C1 segment of cervical spinal cord (tissue), 14 donors: ENCODE results near the gene HOXA3.
A peak's percentile ranks its signal among the peaks of the same experiment; 100 is the strongest.

ENCODE experiments used
- DNase-seq, 14 donors: peaks; one replicate each; lab custom pipeline; 2025; lab: John Stamatoyannopoulos, UW

Gene HOXA3

DNA sequence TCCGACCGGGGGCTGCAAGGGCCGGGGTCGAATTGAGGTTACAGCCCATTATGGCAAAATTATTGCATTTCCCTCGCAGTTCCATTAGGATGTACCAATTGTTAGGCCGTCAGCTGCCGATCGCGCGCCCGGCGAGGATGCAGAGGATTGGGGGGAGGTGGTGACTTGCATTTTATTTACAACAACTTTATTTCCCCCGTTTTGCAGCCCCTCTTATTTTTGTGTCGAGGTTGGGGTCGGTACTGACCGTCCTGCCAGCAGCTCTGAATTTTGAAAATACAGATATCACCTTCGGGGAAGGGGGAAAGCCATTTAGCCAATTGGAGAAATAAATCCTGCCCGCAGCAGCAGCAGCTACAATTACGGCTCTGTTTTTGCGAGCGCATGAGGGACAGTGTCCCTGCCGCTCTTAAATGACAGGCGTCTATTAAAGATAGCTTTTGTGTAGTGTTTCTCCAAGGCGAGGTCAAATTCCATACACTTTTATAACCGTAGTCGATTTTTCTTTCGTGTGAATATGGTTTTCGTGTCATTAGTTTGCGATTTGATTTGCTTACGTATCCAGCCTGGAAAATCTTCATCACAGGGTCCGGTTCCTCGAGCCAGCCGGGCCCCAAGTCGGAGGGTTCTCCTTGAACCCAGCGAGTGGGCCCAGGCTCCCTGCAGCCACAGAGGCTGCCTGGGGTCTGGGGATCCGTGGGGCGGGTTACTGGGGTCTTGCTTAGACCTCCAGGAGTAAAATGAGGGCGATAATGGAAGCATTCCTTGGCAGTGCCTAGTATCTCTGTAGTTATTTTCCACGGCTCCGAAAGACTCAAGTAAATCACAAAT is 8.2 kb downstream of the HOXA3 start:
- DNase-seq: no peak

DNA sequence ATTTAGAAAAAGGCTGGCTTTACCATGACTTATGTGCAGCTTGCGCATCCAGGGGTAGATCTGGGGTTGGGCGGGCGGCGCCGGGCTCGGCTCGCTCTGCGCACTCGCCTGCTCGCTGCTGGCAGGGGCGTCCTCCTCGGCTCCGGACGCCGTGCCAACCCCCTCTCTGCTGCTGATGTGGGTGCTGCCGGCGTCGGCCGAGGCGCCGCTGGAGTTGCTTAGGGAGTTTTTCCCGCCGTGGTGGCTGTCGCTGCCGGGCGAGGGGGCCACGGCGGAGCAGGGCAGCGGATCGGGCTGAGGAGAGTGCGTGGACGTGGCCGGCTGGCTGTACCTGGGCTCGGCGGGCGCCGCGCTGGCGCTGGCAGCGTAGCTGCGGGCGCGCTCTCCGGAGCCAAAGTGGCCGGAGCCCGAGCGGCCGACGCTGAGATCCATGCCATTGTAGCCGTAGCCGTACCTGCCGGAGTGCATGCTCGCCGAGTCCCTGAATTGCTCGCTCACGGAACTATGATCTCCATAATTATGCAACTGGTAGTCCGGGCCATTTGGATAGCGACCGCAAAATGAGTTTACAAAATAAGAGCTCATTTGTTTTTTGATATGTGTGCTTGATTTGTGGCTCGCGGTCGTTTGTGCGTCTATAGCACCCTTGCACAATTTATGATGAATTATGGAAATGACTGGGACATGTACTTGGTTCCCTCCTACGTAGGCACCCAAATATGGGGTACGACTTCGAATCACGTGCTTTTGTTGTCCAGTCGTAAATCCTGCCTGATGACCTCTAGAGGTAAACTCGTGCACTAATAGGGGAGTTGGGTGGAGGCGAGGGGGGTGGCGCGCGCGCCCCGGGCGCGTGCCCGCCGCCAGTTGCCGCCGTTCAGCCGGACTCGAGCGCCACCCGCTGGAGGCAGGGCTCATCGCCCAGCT is 9.1 kb downstream of the HOXA3 start, which contains the start of gene HOXA5:
Gene HOXA5 (minus strand): TSS at position 659 of the 927 bp plus-strand sequence. CDS start 74 bp downstream, at position 585.
- DNase-seq: peak in 11 of 14 donors; percentile 23 to 90 (median 80)

DNA sequence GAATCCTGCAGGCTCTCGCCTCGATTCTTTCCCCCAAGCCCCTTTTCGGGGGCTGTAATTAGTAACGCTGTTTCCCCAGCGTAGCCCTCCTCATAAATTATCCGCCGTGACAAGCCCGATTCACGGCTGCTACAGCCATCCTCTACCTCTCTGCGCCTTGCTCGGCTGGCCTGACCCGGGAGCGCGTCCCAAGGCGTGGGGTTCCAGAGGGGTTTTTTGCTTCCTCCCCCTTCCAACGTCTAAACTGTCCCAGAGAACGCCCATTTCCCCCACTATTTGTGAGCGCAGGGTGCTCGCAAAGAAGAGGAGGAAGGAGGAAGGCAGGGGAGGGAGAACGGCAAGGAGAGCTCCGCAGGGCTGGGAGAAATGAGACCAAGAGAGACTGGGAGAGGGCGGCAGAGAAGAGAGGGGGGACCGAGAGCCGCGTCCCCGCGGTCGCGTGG is 9.8 kb downstream of the HOXA3 start:
- DNase-seq: no peak

DNA sequence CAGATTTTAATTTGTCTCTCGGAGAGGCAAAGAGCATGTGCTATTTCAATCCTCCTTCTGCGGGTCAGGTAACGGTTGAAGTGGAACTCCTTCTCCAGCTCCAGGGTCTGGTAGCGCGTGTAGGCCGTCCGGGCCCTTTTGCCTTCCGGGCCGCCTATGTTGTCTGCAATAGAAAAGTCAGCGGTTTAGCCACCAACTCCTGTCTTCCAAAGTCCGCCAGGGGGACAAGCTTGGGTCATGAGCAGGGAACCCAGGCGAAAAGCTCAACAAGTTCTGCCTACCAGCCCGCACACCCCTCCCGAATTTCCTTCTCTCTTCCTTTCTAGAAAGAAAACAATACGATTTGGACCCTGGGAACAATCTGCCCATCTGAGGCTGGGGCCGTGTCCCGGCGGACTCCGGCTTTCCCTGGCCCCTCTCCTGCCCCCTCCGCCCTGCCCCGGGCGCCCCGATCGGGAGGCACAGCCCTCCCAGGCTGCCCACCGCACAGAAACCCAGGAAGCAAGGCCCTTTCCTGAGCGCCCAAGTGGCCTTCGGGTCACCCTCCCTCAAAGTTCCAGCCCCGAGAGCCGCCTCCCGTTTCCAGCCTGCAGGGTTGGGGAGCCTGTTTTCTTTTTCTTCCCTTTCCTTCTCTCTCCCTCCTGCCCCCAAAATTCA is 10.3 kb downstream of the HOXA3 start:
- DNase-seq: no peak

DNA sequence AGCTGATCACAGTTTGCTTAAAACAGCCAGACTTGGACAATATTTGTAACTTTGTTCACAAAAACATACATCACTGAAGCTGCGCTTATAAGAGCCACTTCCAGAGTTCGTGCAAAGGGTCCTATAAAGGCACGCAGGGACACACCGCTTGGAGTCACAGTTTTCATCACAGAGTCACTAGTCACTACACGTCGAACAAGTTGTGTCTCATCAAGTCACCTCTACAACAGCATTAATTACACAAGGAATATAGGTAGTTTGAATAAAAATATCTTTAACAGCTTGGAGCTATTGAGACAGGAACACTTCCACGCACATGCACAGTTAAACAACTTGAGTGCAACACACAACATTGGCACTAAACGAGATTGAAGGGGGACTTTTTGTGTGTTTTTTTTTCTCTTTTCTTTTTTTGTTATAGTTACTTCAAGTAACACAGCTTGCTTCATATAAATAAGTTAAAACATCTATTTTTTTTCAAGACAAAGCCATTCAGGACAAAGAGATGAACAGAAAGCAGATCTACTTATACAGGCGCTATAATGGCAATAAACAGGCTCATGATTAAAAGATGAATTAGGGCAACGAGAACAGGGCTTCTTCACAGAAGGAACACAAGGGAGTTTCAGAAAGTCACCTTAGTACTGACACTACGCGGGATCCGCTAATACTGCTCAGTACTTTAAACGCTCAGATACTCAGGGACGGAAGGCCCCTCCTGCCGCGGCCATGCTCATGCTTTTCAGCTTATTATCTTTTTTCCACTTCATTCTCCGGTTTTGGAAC is 11.1 kb downstream of the HOXA3 start:
- no peak for DNase-seq

DNA sequence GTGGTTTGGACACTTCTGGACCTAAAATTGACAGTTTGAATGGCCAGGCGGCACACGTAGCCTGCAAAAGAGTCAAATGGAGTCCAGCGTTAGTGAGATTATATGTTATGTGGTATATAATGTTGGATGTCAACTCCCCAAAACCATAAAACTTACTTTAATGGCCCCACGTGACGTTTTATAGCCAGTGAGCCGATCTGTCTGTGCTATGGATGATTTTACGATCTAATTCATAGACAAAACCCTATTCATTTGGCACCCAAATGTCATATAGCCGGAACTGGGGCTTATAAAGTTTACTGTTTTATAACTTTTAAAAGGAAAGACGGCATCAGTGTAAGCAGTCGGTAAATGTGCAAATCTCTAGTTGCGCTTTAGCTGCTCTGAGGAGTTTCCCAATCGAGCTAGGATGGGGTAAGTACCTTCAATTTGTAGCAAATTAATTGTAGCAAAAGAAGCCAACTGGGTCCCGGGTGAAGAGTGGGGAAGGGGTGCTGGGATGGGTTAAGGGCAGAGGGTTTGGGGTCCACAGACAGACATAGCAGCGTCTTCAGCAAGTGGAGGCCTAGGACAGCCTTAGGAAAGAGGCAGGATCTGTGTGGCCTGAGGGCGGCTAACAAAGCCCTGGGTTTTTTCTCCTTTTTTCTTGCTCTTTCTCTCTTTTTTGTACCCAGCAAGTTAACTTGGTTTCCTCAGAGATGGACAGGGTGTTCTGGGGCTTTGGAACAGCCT is 12.1 kb downstream of the HOXA3 start:
- DNase-seq: no peak

DNA sequence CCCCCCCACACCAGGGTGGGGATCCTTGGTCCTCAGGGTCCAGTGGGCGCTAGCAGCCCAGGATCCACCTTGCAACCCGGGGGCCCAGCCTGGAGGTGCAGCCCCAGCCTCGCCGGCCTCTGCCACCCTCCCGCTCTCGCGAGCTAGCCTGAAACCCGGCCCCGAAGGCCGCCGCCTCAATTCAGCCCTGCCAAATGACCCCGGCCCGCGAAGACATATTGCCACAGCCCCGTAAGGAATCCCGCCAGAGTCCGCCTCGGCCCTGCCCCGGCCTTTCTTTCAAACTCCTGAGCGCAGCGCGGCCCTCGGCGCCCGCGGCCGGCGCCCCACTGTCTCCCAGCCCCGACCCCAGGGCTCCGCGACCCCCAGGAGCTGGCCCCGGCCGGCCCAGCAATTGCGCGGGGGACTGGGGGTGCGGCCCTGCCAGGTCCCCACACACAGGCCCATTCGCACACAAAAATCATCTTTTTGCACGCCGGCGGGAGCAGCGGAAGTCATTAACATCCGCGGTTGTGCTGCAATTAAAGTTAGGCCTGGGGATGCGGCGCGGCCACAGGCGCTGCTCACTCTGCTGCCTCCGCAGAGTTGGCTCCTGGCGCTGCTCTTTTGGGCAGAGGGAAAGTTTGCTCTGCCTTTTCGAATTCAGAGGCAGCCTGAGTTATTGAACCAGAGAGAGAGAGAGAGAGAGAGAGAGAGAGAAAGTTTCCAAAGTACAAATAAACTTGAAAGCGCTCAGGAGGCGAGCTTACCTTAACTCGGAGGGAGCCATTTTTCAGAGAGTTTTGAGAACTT is 12.9 kb downstream of the HOXA3 start:
- no peak for DNase-seq

DNA sequence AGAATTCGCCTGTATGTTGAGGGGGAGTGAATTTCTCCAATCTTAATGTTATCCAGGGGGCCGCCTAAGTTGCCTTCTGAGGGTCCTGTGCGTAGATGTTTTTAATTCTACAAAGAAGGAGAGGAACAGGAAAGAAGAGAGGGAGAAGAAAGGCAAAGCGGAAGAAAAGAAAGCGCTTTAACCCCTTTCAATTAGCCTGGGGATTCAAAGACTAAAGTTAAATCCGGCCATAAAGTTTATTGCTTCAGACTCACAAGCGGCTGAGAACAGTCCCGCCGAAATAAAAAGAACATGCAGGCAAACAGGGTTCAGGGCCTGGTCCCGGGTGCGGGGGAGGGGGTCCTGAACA is 13.4 kb downstream of the HOXA3 start:
- no peak for DNase-seq

DNA sequence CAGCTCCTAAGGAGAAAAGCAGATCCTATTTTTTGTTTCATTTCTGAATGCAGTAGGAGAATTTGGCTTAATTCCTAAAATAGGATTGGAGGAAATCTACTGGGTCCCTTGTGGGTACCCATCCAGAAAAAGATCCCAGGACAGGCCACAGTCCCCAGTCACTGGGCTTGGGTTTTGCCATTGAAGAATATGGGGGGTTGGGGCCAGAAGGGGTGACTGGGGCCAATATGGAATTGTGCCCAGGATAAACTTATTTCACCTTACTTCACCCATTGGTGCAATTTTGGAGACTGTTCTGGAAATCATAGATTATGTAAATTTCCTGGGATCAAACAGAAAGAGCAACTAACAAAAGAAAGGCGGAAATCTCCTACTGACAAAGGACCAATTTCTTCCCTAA is 13.9 kb downstream of the HOXA3 start:
- no peak for DNase-seq

DNA sequence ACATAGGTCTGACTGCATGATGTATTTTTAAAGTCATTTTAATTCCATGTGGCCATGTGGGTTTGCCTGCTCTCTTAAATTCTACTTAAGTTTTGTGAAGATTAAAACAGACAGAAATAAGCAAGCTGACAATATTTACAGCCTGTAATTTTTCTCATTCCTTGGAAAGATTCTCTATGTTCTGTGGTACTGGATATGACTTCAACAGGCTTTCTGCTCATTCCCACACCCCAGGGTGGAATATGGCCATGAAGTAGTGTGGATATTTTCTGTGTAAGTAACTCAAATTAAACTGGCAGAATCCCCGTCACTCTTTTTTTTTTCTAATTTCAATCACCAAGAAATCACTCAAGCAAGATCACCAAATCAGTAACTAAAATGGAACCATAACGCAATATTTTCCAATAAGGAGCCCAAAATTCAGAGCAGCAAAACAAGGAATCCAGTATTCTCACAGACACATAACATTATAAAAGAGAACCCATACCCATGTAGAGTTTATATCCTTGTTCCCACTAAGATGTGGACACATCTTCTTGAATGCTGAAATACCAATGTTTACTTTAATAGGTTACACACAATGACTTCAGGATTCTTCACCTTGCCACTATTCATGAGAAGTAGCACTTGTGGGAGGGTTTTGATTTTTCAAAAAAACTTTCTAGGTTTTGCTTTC is 14.6 kb downstream of the HOXA3 start:
- no peak for DNase-seq

DNA sequence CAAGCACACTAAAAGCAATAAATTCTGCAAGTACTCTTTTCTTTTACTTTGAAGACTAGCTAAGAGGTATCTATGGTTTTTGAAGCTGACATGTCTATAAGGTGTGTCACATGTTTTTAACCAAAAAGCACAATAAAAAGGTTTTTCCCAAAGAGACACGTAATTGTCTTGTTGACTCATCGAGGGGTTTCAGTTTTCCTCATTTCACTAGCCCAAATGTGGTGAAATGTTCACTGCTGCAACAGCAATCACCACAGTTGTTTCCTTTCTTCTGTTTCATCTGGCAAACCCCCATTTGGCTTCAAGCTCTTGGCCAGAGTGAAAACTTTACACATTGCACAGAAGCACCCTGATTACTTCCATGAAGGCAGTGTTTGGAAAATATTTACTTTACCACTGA is 18.0 kb downstream of the HOXA3 start:
- no peak for DNase-seq

DNA sequence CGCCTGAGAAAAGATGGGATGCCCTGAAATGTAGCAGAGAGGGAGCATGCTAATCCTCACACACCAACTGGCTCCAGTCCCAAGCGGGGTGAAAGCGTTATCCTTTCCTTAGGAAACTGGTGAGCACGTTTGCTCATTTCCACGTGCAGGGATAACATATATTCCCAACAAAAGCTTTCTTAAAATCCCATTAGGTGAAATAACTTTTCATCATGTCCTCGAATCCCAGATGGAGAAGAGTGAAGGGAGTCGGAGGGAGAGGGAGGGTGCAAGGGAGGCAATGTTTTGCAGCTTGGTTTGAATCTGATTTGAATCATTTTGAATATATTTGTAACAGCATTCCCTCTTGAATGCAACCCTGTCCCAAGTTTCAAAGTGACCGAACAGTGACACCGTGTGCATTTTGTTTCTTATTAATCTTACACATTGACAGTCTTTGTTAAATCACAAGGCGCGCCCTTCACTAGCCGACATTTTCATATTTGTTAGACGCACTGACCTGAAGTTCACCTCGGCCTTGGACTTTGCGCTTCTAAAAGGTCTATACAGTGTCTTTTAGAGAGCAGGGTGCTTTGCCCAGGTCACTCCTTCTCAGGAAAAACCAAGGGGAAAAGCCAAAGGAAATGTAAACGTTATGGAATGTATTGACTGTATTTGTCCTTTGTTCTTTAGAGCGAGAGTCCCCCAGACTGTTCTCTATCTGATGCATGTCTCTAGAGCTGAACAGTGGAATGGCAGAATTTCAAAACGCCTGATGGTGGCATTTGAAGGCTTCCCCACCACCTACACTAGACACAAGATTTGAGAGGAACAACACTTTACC is 18.8 kb downstream of the HOXA3 start:
- DNase-seq: no peak

DNA sequence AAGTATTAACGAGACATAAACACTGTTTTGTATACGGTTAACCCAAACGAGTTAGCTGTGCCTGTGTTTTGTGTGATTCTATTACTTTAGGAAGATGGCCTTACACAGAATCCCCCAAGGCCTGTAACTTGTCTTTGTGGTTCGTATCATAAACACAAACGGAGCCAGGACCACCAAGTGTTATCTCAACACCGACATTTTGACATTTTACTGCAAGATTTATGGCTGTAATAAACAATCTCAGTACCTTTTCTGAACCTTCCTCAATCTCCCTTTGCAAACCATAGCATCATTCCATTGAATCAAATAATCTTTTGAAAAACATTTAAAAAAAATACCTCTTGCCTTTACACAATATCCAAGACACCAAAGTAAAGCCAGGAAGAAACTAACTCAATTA is 19.4 kb downstream of the HOXA3 start:
- DNase-seq: no peak

DNA sequence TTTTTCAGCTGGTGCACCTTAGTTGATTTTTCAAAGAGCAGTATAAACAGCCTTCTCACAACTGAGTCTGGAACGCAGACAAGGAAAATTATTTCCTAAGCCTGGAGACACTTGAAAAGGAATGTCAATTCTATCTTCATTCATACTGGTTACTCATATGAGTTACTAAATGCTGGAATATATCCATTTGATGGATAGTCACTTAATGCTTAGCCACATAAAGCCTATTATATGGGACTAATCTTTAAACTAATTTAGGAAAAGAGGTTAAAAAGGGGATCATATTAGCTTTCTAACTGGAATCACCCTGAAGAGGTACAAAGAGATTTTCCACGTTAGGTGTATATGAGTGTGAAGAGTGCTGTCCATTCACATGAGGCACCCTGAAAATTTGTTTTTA is 20.2 kb downstream of the HOXA3 start:
- no peak for DNase-seq

DNA sequence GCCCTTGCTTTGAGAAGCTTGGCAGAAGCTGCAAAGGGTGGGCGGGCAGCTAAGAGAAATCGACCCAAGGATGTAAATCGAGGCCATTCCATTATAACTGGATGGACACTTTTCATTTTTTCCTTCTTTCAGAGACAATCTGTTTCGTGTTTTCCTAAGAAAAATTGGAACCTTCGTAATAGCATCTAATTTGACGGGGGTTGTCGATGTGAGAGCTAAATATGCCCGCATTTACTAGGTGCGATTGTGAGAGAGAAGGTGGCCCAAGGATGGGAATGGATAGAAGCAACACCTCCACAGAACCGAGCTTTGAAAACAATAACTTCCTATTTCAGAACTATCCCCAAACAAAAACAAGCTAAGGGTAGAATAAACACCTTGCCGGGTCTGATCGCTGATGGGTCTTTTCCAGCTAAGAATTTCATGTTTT is 21.0 kb downstream of the HOXA3 start:
- no peak for DNase-seq

DNA sequence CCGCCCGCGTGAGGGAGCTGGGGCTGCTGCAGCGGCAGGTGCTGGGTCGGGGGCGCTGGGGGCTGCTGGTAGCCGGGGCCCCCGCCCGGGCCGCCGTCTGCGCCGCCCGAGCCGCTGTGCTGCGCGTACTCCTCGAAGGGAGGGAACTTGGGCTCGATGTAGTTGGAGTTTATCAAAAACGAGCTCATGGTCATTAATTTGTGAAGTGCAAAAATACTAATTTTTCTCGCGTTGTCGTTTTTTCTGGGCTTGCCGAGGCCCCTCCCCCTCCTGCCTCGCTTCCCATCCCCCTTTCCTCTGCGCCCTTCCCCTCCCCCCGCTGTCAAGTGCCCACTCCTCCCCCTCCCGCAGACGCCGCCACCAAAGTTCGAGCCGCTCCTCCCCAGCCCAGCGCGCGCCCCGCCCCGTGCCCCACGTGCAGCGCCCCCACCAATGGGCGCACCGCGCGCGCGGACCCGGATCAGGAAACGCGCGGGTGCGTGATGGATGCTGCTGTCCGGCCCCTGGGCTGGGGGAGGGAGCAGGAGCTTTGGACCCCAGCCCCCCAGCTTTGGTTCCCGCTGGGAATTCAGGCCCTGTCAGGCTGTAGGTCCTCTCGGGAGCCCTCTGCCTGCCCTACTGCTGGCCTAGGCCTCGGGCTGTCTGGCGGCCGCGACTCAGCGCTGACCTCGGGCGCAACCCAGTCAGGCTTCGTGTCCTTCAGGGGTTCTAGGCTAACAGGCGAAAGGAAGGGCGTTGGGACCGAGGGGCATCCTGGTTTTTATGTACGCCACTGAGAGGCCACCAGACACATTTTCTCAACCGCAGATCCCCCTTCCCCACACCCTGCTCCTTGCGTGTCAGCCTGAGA is 21.6 kb downstream of the HOXA3 start, which contains the start of gene HOXA4:
Gene HOXA4 (minus strand): TSS at position 218 of the 850 bp plus-strand sequence. CDS start 24 bp downstream, at position 194.
- DNase-seq: peak in 11 of 14 donors; percentile 79 to 96 (median 88)
